ENCODE measurements around the gene MAGEA8.
"Not testable (repeated sequence)": the region's sequence is repeated elsewhere in the genome, so short reads cannot be mapped to it uniquely, and the experiment has no call there.

Gene MAGEA8

DNA sequence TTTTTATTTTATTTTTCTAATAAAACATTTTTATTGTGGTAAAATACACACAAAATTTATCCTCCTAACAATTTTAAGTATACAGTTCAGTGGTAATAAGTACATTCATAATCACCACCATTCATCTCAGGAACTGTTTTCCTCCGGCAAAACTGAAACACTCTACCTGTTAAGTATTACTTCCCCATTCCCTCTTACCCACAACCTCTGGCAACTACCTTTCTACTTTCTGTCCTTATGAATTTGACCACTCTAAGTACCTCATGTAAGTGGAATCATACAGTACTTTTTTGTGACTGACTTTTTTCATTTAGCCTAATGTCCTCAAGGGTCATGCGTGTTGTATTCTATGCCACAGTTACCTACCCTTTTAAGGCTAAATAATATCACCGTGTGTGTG, 27.3 kb downstream of the MAGEA8 start:
- no peak for DNase-seq

DNA sequence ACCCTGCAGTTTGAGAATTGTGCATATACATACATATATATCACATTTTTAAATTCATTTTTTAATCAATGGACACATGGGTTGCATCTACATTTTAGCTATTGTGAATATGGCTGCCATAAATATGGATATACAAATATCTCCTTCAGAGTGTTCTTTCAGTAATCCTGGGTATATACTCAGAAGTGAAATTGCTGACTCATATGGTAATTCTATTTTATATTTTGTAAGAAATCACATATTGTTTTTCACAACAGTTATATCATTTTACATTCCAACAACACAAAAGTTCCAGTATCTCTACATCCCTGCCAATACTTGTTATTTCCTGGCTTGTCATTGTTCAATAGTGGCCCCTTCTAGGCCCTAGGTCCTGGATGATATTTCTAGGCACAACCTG, 27.7 kb downstream of the MAGEA8 start:
- no peak for DNase-seq

DNA sequence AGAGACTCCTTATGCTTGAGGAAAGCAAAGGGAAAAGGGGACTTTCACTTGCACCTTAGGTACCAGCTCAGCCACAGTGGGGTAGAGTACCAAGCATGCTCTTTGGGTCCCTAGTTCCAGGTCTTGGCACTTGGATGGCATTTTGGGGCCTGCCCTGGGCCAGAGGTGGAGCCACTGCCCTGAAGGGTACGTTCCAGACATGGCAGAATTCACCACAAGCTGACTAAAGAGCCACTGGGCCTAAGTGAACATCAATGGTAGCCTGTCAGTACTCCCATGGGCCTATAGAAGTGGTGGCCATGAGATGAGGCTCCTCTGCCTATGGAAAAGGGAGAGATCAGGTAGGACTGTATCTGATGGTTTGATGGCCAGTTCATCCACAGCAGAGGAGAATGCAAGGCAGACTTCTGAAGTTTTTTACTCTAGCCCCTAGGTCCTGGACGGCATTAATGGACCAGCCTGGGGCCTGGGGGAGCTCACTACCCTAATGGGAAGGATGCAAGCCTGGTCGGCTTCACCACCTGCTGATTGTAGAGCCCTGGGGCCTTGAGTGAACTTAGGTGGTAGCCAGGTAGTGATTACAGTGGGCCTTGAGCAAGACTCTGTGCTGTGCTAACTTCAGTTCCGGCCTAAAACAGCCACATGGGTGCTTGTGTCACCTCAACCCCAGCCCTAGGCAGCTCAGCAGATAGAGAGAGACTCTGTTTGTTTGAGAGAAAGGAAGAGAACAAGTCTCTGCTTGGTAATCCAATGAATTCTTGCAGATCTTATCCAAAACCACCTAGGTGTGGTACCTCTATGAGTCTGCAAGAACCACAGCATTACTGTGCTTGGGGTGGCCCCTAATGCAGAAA, 28.6 kb downstream of the MAGEA8 start:
- DNase-seq: no peak

DNA sequence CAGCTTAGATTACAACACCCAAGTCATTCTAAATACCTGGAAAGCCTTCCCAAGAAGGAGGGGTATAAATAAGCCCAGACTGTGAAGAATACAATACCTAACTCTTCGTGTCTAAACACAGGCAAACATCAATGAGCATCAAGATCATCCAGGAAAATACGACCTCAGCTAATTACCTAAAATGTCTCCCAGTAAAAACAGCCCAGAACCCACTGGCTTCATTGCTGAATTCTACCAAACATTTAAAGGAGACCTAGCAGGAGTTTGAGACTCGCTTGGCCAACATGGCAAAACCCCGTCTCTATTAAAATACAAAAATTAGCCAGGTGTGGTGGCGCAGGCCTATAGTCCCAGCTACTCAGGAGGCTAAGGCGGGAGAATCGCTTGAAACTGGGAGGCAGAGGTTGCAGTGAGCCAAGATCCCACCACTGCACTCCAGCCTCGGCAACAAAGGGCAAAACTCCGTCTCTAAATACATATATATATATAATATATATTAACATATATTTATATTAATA, 29.3 kb downstream of the MAGEA8 start:
- no peak for DNase-seq

DNA sequence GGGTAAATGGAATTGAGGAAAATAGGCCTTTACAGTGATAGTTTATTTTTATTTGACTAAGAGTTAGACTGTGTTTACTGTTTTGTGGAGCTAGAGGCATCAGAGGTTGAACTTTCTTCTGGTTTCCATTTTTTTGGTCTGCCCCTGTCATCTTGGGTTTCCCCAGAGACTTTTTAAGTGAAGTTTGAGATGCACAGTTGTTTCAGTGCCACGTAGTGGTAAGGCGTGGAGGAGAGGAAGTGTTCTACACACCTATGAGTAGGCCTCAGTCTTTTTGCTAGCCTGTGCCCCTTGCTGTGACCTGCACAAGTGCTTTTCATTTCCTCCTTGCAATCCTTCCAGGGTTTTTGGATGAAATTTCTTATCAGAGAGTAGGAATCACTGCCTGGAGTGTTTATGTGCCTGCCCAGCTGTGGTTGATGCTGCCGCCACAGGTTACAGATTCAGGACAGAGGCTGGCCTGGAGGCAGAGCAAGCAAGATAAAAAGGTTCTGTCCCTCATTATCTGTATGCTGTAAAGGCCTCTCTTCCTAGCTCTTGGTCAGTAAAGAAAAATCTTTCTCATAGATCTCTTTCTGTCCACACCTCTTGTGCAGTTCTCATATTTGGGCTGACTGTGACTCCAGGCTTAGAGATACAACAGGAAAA, 35.9 kb downstream of the MAGEA8 start:
- DNase-seq: no peak

GRCh38 chrX:149923836-149924235, 42.9 kb downstream of the MAGEA8 start:
- not testable (repeated sequence) for DNase-seq

GRCh38 chrX:149924434-149924833, 43.5 kb downstream of the MAGEA8 start:
- DNase-seq: not testable (repeated sequence)

DNA sequence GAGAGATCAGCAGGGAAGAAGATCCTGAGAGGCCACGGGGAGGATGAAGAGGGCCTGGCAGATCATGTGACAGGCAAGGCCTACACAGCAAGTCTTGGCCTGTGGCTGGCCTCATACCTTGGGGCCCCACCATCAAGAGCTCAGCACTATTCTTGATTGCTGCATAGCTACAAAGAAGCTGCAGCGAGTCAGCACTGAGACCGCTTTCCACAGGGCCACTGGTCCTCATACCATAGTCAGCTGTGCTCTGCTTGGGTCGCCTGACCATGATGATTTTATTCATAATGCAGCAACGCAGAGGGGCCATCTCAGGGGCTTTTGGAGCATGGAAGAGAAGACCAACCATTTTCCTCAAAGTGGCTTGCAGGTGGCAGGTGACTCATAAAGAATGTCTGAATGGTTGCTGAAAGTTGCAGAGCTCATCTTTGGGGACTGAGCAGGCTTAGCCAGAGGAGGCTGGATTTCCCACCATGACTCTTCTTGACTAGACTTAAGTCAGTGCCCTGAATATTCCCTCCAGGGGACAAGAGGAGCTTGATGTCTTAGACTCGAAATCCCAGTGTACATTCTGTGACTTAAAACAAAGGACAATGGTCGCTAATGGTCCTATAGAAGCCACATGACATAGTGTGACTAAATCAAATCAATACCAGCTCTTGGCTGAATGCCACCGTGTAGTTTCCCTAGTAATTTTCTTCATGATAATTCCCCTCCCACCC, 46.4 kb downstream of the MAGEA8 start:
- DNase-seq: not testable (repeated sequence)

DNA sequence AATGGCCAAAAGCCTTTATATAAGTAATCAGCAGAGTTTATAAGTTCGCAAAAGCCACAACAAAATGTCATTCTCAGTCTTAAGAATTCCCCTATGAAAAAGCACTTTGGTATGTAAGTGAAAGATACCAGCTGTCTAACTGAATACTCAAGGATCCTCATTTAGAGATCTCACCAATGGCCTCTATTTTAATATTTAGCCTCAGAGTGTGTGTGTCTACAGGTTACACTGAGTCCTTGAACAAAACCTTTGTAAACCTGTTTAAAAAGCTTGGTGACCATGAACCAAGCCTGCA, 46.9 kb downstream of the MAGEA8 start:
- not testable (repeated sequence) for DNase-seq

GRCh38 chrX:149928635-149929034, 47.7 kb downstream of the MAGEA8 start:
- DNase-seq: not testable (repeated sequence)

GRCh38 chrX:149929400-149929799, 48.4 kb downstream of the MAGEA8 start, which contains the start of gene HSFX4:
TSS of gene HSFX4 (plus strand) at chrX:149929573. CDS start at chrX:149929645, 72 bp downstream.
- not testable (repeated sequence) for DNase-seq

- not testable (repeated sequence) for DNase-seq
Observed at GRCh38 chrX:149931355-149931754, 50.4 kb downstream of the MAGEA8 start.

GRCh38 chrX:149932150-149932549, 51.2 kb downstream of the MAGEA8 start:
- DNase-seq: not testable (repeated sequence)

DNA sequence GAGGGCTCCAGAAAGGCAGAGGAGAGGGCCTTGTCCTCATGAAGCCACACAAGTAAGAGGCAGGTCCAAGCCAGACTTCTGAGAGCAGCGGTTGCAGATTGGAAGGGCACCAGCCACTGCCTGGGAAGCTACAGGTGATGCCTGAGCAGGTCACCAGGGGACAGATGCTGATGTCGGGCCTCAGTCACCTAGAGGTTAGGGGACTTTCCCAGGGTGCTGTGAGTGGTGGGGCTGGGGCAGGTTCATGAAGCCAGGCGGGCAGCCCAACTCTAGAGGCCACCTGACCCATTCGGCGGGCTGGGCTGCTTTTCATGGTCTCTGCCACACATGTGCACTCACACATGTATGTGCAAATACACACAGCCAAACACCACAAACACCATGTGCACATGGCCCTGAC, 52.0 kb downstream of the MAGEA8 start:
- DNase-seq: not testable (repeated sequence)

- not testable (repeated sequence) for DNase-seq
Observed at GRCh38 chrX:149933547-149933946, 52.6 kb downstream of the MAGEA8 start.

Data from kidney glomerular epithelial cell (primary cell).